Measurements from ENCODE around the gene TBCB. TPM values are rescaled to one million over a fixed set of nuclear protein-coding genes. Genes with fewer than 3 reads are reported as not detected.

TBCB gene
- total RNA-seq, 3 donors from 2014 or later = 106 to 146 (median 124) TPM

GRCh38 chr19:36079389-36079945, 35.8 kb upstream of the TBCB start:
- Histone ChIP-seq H3K27me3 (no peaks in the 10 kb centered on the region), H3K27ac (no peak overlapping the region), H3K36me3 (no peaks in the 10 kb centered on the region), H3K4me1 (no peaks in the 10 kb centered on the region), H3K4me3 (no peak overlapping the region), H3K9me3 (no peaks in the 10 kb centered on the region)
- no peak for DNase-seq (ENCODE audit: low spot score in 2 of 2)
- TF ChIP-seq CTCF (IDR thresholded peaks at IDR 0.05) (no peak), POLR2AphosphoS5 (IDR thresholded peaks at IDR 0.05) (no peak), POLR2A (IDR thresholded peaks at IDR 0.05) (no peak)
- intact Hi-C loops (cut with DNase I; ENCODE audit: low total_unique reads) = no loop called here

DNA sequence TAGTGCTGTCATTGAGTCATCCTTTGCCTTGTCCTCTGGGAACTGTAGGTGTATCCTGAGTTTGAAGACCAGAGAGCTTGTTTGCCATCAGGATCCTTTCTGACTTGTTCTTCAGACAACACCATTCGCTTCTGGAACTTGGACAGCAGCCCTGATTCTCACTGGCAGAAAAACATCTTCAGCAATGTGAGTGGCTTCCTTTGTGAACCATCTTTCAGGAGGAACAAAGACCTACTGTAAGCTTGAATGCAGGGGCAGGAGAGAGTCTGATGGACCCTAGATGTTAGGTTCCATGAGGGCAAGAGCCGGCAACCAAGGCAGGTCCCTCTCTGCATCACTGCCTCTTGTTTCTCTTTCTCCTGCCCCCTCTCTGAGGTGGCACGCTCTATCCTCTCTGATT, 33.9 kb upstream of the TBCB start:
- Histone ChIP-seq H3K4me3 (no peak overlapping the region), H3K27ac (no peak overlapping the region), H3K9me3 (no peaks in the 10 kb centered on the region), H3K27me3 (no peaks in the 10 kb centered on the region), H3K36me3 (no peaks in the 10 kb centered on the region), H3K4me1 (no peaks in the 10 kb centered on the region)
- peak in 1 of 2 donors; percentile 35 for DNase-seq (ENCODE audit: low spot score in 2 of 2)
- intact Hi-C loops (cut with DNase I; ENCODE audit: low total_unique reads) = no loop called here
- no peak for TF ChIP-seq CTCF (IDR thresholded peaks at IDR 0.05)
- no peak for TF ChIP-seq POLR2A (IDR thresholded peaks at IDR 0.05)
- no peak for TF ChIP-seq POLR2AphosphoS5 (IDR thresholded peaks at IDR 0.05)

- Histone ChIP-seq H3K4me3 (no peak overlapping the region), H3K36me3 (no peaks in the 10 kb centered on the region), H3K27me3 (no peaks in the 10 kb centered on the region), H3K27ac (no peak overlapping the region), H3K9me3 (no peaks in the 10 kb centered on the region), H3K4me1 (no peaks in the 10 kb centered on the region)
- no peak for DNase-seq (ENCODE audit: low spot score in 2 of 2)
- no peak for TF ChIP-seq POLR2AphosphoS5 (IDR thresholded peaks at IDR 0.05)
- TF ChIP-seq POLR2A (IDR thresholded peaks at IDR 0.05) = no peak
- TF ChIP-seq CTCF (IDR thresholded peaks at IDR 0.05) = no peak
- intact Hi-C loops (cut with DNase I; ENCODE audit: low total_unique reads) = no loop called here
Observed at GRCh38 chr19:36081894-36082293, 33.4 kb upstream of the TBCB start.

DNA sequence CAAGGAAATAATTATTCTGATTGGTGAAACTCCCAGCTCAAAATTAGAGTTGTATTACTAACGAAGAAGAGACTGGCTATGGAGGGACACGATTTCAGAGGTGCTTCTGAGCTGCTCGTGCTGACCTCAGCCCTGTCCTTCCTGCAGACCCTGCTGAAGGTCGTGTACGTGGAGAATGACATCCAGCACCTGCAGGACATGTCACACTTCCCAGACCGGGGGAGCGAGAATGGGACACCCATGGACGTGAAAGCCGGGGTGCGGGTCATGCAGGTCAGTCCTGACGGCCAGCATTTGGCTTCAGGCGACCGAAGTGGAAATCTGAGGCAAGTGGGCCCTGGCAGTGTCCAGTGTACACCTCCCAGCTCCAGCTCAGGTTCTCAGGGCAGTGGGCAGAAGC, 32.4 kb upstream of the TBCB start:
- TF ChIP-seq POLR2AphosphoS5 (IDR thresholded peaks at IDR 0.05) (no peak), CTCF (IDR thresholded peaks at IDR 0.05) (no peak), POLR2A (IDR thresholded peaks at IDR 0.05) (no peak)
- Histone ChIP-seq H3K9me3 (no peaks in the 10 kb centered on the region), H3K27ac (no peak overlapping the region), H3K36me3 (no peaks in the 10 kb centered on the region), H3K4me1 (no peaks in the 10 kb centered on the region), H3K27me3 (no peaks in the 10 kb centered on the region), H3K4me3 (no peak overlapping the region)
- no peak for DNase-seq (ENCODE audit: low spot score in 2 of 2)
- intact Hi-C loops (cut with DNase I; ENCODE audit: low total_unique reads) = no loop called here

GRCh38 chr19:36084231-36085009, 30.8 kb upstream of the TBCB start:
- no peaks in the 10 kb centered on the region for H3K36me3 ChIP-seq
- intact Hi-C loops (cut with DNase I; ENCODE audit: low total_unique reads) = no loop called here
- H3K4me3 ChIP-seq = no peak overlapping the region
- no peak for TF ChIP-seq POLR2A (IDR thresholded peaks at IDR 0.05)
- TF ChIP-seq POLR2AphosphoS5 (IDR thresholded peaks at IDR 0.05) = no peak
- no peak for TF ChIP-seq CTCF (IDR thresholded peaks at IDR 0.05)
- no peak overlapping the region for H3K27ac ChIP-seq
- H3K27me3 ChIP-seq = no peaks in the 10 kb centered on the region
- no peaks in the 10 kb centered on the region for H3K4me1 ChIP-seq
- H3K9me3 ChIP-seq = no peaks in the 10 kb centered on the region
- no peak for DNase-seq (ENCODE audit: low spot score in 2 of 2)
